Epithelial cell of proximal tubule (primary cell): Measurements from ENCODE around the gene TMEM267. TPM values are rescaled to one million over a fixed set of nuclear protein-coding genes. Genes with fewer than 3 reads are reported as not detected.

ENCODE experiments used
- DNase-seq: peaks from one replicate; pipeline ENCODE4 v3.0.0-alpha.2; 2011; ENCODE audit warnings: low read depth
- H3K4me3 ChIP-seq: 2 replicates; pipeline ENCODE4 v1.5.1; 2011; ENCODE audit warnings: low read depth, mild to moderate bottlenecking, low read length
- total RNA-seq: library from RNA; depleted of rRNA; stranded (reverse); fragments of >200 nt; gene quantifications from 2 replicates; pipeline ENCODE4 v1.2.3, GENCODE V29; 2015
- TF ChIP-seq, protein P1 (sequence below): conservative IDR thresholded peaks from 2 replicates; pipeline ENCODE4 v1.5.1; 2012; ENCODE audit warnings: low read depth, mild to moderate bottlenecking, low read length

TMEM267 gene
- total RNA-seq, 1 donor from 2014 or later, result 7.8 TPM

DNA sequence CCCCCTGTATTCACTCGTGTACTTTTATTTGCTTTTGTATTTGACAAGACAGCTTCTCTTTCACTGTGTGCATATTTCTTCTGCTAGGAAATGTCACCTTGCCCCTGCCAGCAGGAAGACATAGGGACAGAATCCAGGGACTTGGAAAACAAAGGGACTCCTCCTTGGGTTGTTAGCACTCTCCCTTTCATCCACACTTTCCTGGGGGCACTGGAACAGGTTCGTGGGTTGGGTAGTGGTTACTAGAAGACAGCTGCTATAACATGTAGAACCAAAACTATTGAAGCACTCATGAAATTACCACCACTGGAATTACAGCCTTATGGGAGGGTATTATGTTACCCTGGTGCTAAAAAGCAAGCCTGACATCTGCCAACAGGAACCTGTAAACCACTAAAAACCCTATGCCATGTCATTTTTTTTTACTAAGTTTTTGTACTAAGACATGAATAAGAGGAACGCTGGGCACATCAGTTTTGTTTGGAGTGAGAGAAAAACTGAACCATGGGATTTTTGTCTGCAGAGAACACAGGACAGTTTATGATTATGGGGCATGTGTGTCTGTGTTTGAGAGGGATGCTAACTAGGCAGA is 66.8 kb downstream of the TMEM267 start:
- DNase-seq, result no peak
- H3K4me3 ChIP-seq, result no peak overlapping the region
- TF ChIP-seq, protein P1, sequence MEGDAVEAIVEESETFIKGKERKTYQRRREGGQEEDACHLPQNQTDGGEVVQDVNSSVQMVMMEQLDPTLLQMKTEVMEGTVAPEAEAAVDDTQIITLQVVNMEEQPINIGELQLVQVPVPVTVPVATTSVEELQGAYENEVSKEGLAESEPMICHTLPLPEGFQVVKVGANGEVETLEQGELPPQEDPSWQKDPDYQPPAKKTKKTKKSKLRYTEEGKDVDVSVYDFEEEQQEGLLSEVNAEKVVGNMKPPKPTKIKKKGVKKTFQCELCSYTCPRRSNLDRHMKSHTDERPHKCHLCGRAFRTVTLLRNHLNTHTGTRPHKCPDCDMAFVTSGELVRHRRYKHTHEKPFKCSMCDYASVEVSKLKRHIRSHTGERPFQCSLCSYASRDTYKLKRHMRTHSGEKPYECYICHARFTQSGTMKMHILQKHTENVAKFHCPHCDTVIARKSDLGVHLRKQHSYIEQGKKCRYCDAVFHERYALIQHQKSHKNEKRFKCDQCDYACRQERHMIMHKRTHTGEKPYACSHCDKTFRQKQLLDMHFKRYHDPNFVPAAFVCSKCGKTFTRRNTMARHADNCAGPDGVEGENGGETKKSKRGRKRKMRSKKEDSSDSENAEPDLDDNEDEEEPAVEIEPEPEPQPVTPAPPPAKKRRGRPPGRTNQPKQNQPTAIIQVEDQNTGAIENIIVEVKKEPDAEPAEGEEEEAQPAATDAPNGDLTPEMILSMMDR, result no peak

DNA sequence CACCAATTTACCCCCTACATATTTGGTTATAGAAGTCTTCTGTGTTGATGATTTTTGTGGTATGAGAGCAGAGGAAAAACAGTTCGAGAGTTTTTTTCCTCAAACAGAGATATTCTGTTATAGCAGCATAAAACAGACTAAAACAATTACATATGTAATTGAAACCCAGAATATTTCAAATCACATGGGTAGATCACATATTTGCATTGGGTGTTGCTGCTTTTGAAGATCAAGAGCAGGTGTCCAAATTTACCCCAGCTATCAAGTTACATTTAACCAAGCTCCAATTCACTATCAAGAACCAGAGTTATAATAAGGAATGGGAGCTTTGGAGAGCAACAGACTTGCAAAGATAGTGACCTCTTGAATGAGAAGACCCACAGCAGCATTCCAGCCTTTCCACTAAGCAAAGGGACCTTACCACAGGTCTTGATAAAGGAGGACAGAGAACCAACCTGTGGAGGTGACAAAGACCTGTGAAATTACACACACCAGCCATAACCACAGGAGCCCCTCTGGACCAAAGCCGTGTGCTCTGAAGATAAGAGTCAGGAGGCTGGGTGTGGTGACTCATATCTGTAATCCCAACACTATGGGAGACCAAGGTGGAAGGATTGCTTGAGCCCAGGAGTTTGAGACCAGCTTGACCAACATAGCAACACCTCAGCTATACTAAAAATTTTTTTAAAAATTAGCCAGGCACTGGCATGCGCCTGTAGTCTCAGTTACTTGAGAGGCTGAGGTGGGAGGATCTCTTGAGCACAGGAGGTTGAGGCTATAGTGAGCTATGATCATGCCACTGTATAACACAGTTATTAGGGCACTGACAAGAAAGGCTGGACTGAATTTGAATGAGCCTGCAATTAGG is 67.5 kb downstream of the TMEM267 start:
- TF ChIP-seq, protein P1, result no peak
- DNase-seq, result no peak

DNA sequence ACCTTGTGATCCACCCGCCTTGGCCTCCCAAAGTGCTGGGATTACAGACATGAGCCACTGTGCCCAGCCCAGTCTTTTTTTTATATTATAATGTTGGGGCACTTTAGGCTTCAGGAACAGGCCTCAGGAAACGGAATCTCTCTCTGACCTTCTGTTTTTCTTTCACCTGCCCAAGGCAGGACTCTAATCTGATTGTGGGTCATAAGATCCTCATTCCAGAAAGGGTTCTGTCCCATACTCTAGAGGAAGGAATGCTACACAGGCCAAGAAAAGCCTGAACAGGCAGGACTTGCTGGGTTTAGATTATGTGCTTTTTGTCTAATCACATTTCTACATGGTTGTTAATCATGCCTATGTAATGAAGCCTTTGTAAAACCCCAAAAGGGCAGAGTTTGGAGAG is 69.7 kb downstream of the TMEM267 start:
- DNase-seq, result no peak
- no peak overlapping the region for H3K4me3 ChIP-seq
- TF ChIP-seq, protein P1, result no peak

More for the DNA sequence above, 67.5 kb downstream of the TMEM267 start:
- H3K4me3 ChIP-seq, result no peak overlapping the region

DNA sequence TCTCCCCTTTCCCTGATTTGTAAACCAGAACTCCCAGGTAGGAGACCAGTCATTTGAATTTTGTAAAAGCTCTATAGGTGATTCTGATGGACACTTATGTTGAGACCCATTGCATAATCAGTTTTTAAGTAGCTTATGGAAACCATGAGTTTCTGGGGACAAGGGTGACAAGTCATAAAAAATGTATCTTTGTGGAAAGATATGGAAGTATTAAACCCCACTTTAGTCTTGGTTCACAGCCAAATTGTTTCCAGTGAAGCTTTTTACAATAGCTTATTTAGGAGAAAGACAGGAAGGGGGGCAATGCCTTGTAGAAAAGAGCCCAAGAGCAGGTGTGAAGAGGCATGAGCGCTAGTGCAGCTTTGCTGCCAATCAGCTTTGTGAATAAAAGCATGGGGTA is 71.0 kb downstream of the TMEM267 start:
- H3K4me3 ChIP-seq, result no peak overlapping the region
- no peak for DNase-seq
- TF ChIP-seq, protein P1, result no peak

DNA sequence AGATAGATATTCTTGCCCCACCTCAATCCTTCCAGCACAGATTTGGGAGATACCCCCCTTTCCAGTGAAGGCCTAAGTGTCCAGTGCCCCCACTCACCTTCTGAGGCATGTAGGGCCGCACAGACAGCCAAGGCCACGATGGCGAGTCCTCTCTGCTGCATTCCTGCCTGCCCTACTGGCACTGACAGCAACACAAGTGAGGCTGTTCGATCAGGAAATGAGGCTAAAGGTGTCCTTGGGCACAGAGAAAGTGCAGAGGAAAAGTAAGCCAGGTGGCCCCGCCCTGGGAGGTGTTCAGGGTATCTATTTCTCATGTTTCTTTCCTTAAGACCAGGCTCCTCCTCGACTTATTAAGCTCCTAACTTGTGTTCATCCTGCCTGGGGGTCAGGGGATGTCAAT is 71.5 kb downstream of the TMEM267 start, which contains the start of gene CCL28:
Gene CCL28 (minus strand): TSS at position 236 of the 400 bp plus-strand sequence. CDS start 75 bp downstream, at position 161.
- TF ChIP-seq, protein P1, result no peak
- DNase-seq, result no peak
- H3K4me3 ChIP-seq, result no peak within 1 kb of the TSS

DNA sequence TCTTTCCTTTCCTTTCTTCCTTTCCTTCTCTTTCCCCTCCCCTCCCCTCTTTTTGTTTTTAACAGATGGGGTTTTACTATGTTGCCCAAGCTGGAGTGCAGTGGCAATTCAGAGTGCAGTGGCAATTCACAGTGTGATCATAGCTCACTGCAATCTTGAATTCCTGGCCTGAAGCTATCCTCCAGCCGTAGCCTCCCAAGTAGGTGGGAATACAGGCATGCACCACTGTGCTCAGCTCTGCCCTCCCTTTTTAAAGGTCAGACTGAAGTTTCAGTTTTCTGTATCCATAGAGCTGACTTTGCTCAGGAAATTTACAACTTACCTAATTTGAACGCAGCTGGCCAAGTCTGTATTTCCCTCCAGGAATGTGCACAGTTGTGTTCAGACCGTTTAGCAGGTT is 72.2 kb downstream of the TMEM267 start:
- TF ChIP-seq, protein P1, result no peak
- no peak for DNase-seq
- no peak overlapping the region for H3K4me3 ChIP-seq
